ENCODE results near the gene LRFN5.
"Not testable (repeated sequence)": the region's sequence is repeated elsewhere in the genome, so short reads cannot be mapped to it uniquely, and the experiment has no call there.

The LRFN5 gene

DNA sequence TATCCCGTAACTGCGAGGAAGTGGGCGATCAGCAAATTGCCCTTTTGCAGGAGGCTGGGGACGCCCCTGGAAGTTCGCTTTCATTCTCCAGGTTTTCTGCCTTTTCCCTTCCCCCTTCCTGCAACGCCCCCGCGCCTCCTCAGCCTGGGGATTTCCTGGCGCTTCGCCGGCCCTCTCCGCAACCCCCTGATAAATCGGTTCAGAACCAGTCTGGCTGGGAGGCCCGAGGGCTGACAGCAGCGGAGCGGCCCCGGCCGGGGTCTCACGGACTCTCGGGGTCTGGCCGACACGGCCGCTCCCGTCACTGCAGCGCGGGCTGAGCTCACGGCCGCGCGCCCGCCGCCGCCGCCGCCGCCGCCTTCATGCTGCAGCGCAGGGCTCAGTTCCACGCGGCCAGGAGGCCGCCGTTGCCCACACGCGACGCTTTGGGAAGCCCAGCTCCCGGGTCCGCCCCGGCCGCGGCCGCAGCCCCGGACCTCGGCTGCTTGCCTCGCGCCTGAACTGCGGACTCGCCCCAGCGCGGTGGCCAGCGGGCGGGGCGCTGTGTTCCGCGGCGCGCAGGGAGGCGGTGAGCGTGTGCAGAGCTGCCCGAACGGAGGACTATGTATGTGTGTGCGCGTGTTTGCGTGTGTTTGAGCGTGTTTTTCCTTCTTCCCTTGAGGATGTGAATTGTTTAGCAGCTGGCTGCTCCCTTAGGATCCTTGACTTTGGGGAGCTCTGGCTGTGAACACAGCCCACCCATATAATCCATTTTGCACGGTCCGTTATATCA, at the start of gene LRFN5:
TSS of gene LRFN5 (plus strand) at position 345 of the 772 bp plus-strand sequence.
- DNase-seq, result no peak

DNA sequence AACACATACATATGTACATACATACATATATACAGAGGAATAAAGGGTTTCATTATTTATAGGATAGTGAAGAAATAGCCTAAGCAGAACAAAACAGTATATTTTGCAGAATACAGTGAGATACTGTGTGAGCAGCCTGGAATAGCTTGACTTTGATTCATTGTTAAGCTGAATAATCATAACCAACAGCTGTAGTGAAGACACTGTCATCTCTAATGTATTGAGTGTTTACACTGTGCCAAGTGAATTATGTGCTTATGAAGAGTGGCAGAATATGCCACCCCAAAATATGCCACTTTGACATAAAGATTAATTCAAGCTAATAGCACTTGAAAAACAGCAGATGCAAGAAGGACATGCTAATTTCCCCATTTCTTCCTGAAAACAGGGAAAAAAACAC, 48.2 kb upstream of the LRFN5 start:
- no peak for DNase-seq

DNA sequence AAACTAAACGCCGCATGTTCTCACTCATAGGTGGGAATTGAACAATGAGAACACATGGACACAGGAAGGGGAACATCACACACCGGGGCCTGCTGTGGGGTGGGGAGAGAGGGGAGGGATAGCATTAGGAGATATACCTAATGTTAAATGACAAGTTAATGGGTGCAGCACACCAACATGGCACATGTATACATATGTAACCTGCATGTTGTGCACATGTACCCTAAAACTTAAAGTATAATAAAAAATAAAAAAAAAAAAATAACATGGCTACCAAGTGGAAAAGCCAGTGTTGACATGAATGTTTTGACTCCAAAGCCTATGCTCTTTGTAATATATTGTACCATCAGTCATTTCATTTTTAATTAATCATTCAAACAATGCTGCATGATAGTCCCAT, 39.8 kb upstream of the LRFN5 start:
- not testable (repeated sequence) for DNase-seq

DNA sequence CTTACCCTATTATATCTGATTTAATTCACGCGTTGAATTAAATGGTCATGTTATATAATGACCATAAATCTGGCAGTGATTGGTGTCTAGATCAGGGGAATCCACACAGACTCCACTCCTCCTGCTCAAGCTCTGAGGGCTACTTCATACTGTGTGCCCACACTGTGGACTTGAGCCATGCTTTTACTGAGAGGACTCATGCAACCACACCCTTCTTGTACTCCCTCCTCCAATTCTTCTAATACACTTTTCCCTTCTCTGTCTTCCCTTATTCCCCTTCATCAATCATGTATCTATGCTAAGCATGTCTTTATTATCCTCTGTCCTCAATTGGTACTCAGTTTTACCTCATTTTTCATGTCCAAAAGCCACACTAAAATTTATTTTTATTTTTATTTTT, 37.7 kb upstream of the LRFN5 start:
- DNase-seq, result no peak

DNA sequence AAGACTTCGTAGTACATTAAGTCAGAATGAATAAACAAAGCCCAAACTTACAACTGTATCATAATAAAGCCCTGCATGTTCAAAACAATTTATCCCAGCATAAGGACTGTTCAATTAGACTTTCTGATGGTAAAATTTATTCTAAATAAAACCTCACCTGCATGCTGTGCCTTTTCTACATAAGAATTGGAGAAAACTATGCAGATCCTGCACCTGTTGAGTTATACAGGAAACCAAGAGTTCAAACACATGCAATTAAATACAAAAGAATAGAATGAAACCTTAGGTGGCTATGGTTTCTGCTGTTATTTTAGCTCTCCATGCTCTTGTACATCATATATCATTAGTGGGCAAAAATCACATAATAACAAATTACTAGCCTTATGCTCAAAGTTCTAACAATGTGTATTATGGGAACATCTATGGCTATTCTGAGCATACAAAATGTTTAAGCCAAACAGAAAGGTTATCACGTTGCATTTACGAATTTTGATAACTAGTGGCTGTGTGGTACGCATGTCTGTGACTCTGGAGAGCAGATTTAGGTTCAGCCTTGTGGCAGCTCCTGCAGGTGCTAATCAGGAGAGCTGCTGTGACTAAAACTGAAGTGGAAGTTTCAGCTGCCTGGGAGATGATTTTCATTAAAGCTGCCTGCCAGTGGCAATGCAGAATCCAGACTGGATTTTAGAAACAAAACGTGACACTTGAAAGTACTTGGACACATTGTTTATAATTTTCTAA, 36.1 kb upstream of the LRFN5 start:
- no peak for DNase-seq

DNA sequence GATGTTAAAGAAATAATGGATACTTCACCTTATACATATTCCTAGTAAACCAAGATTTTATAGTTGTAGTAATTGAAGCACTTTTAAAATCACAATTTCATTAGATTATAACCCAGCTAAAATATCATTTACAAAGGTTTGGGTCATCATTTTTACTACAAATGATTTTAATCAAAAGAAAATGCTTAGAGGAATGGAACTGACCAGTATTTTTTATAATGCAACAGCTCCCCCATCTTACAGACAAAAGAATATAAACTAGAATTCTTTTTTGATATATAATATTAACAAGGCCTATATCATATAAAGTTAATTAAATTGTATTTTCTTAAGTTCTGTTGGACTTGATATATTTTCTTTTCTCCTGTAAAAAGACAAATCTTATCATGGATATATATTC, 20.4 kb upstream of the LRFN5 start:
- DNase-seq, result no peak

DNA sequence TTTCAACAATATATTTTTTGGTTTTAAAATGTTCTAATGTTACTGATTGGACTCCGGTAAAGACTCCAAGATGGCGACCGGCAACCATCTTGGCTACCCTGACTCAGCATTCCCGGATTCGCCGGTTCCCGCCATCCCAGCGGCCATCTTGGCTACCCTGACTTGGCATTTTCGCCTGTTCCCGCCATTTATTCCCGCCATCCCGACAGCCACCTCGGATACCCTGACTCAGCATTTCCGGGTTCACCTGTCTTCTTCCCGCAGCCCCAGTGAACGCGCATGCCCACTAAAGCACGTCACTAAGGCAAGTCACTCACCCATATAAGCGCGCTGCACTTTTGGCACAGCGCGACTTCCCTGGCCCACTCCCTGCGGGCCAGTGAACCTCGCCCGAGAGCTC, 9.0 kb upstream of the LRFN5 start:
- DNase-seq, result no peak

DNA sequence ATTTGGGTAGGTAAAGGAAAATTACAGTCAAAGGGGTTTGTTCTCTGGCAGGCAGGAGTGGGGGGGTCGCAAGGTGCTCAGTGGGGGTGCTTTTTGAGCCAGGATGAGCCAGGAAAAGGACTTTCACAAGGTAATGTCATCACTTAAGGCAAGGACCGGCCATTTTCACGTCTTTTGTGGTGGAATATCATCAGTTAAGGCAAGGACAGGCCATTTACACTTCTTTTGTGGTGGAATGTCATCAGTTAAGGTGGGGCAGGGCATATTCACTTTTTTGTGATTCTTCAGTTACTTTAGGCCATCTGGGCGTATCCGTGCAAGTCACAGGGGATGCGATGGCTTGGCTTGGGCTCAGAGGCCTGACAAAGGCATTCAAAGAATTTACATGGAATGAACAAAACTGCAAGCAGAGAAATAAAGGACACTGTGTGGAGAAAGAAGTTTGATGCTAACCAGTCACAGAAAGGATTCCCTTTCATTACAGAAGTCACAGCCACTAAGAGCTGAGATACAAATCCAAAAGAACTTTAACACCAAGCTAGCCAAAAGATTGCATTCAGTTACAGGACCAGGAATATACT, 6.8 kb upstream of the LRFN5 start:
- not testable (repeated sequence) for DNase-seq

DNA sequence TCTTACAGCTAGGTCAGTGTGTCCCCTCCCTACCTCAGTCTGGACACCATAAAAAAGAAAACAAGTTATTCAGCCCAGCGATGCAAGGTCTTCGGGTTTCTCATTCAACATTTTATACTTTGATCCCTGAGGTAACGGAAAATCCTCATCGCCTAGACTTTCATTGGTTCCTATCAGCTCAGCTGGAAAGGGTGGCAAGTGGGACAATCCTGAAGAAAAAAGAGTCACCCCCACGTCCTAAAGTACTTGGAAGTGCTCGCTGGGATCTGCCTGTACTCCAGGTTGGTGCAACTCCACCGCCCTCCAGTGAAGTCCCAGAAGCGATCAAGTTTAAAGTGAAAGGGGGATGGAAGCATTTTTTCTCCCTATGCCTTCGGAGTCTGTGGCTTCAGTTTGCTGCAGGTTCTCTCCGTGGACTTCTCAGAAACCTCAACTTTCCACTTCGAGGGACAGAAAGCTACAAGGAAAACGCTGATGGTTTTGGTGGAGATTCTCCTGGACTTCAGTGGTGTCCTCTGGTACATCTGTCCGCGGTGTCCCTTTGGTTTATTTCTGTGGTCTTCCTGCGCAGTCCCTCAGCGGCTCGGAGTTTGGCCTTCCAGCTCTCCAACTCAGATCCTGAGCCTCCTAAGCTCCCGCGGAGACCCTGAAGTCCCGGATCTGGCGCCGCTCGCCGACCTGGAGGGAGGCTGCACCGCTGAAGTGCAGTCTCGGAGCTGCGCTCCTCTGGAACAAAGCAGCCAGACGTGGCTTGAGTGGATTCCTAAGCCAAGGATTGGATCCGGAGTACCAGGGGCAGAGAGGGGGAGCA, 1.8 kb upstream of the LRFN5 start:
- DNase-seq, result no peak

DNA sequence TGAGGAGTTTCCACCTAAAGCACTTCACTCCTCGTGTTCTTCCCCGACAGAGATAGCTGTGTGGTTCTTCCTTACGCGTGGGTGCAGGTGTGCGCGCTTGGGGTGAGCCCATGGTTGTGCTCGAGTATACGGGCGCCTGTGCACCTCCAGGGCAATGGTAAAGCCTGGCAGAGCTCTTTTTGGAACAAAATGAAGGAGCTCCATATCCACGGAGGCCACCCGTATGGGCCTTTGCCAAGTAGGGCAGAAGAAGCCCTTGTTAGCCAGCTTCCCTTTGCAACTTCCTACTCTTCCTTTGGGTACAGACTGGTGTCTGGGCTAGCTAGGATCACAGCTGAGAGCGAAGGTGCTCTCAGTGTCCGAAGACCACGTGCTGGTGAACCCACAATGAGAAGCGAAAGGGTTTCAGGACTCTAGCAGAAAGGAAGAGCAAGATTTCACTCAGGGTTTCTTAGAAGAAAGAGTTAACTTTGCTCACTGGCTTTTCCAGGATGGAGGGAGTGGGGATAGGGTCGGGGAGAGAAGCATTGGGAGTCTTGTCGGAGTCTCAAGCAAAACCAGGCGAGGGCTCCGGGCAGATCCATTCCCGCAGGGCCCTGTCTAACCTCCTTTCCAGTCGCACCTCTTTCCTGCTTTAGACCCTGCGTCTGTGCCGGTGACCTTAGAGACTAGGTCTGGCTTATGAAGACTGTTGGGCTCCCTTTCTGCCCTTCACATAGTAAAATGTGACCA, 960 bp upstream of the LRFN5 start:
- no peak for DNase-seq

DNA sequence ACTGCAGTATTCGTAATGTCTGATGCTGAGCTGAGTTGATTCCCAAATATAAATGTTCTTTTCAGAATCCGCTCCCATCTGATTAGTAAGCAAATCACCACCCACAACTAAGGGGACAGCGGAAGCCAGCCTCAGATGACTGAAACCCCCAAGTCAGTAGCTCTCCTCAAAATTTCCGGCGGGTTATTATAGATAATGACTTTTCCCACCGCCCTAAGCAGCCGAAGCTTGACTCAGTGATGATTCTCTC, 469 bp upstream of the LRFN5 start:
- no peak for DNase-seq

DNA sequence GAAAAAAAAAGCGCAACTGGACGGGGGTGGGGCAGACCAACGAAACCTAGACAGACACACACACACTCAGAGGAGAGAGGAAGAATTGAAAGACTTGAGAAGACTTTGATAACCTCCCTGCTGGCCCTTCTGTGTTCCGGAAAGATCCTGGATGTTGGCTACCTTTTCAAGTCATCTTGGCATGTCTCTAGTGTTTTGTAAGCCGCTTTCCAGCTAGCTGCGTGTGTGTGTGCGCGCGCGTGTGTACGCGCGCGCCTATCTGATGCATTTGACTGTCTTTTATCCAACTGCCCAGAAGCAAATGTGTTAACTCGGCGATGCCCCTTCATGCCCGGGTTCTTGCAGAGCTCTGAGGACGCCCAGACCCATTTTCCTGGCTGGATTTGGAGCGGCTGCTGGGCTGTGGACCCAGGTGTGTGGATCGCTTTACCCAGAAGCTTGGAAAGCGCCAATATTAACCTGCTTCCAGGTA, 664 bp downstream of the LRFN5 start:
- DNase-seq, result no peak

DNA sequence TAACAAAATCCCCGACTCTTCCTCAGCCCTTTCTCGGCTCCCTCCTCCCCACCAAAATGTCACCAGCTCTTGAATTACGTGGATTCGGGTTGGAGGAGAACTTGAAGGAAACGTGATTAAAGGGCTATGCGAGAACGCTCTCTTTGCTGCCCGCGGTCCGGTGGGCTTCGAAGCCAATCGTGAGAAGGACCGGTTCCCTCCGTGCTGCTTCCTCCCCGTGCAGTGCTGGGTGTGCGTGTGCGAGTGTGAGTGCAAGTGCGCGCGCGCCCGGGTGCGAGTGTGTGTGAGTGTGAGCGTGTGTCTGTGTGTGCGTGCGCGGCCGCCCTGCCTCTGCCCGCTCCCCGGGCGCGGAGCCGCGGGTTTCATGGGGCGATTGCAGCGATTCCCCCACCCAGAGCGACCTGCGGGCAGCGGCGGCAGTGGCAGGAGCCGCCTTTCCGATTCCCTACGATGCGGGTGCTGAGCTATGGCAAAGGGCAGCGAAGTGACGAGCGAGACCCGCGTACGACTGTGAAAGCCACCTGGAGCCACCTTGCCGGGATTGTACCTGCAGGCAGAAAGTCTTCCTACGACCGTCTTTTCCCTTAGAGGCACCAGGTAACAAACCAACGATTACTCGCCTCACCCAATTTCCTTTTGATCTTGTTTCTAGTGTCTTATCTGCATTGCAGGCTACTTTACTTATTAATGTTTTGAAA, 1.4 kb downstream of the LRFN5 start:
- DNase-seq, result no peak

DNA sequence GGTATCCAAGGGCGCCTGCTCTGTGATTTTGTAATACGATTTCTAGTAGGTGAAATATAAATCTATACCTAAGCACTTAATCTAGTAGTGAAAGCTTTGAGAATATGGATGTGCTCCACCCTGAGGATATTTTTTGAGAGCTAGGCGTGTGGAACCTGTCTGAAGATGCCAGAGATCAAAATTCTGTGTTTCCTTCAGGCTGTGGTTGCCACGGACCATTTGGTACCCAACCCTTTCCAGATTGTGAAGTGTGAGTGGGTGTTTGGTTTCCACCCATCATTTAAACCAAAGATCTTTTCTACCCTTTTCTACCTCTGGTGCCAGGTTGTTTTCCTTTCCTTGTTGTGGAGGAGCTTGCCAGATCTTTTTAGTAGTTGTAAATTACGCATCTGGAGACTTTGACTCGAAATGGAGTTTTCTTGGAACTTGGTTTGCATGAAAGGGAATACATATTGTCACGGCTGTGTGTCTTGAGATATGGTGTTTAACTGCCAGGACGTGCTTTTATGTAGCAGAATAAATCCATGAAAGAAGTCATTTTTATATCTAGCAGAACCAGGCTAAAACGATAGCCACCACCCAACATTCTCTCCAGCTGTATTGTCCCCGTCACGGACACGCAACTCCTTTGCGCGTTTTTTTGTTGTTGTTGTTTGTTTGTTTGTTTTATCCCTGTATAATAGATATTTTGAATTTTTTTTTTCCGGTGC, 2.2 kb downstream of the LRFN5 start:
- no peak for DNase-seq

DNA sequence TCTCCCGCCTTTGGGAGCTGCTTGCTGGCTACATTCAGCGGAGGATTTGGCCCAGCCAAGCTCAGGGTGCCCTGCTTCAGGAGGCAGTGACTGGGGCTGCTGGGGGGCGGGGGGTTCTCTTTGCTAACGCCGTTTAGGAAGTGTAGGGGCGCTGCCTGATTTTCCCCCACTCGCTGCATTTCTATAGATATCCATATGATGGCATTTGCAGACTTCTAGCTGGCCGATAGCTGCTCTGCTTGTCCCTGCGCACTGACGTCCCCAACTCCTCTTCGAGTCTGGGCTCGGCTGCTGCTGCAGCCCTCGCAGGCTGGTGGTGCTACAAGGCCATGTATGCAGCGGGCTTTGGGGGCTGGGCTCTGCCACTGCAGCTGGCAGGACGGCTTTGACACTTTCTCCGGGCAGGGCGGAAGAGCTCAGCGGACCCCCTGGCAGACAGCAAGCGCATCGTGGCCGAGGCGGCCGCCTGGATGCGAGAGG, 3.1 kb downstream of the LRFN5 start:
- DNase-seq, result no peak

DNA sequence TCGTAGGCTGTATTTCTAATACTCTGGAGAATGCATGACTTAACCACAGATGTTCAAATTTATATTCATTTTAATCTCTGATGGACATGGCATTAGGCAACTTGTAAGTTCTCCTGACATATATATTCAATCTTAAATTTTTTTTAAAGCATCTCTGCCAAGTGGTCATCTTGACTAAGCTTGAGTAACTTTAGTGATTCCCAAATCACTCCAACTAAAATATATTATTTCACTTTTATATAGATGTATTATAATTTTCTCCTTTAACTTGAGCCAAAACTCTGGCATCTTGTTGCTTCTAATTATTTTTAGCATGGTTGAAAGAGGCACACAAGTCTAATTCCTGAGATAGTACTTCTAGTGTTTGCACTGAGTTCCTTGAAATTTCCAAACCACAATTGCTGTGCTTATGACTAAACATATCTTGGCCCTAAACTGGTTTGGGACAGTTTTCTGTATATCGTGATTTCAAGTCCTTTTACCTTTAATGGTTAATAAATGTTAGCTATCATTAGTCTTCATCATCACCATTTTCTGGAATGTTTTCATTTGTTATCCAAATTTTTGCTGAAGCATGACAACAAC, 8.4 kb downstream of the LRFN5 start:
- DNase-seq, result no peak

DNA sequence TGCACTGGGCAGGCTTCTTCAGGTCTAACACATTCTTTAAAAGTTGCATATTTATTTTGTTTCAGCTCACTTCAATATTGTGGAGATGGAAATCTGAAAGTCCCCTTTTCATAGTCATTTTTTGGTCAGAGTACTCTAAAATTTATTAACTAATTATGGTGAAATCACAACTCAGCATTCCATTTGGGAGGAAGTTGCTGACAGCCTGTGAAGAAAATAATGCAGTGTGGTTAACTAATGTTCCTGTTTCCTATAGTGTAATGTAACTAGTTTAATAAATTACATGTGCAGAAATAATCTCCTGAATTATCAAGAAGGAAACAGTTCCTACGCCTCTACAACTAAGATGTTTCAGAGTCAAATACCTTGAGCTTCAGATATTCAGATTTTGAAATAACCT, 17.1 kb downstream of the LRFN5 start:
- DNase-seq, result no peak

DNA sequence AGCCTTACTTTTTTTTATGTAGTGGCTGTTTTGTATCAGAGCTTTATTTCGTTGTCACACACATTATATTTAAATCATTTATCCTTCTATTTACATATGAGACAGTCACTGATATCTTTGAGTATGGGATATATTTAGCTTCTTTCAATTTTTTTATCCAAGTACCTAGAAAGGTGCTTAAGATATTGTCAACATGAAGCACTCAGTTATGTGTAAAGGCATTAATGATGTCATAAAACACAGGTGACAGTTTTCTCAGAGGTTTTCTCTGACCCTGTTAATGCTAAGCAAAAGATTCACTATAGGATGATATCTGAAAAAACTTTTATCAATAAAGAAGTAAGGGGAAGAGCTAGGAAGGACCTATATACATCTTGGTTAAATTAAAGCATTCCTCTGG, 23.2 kb downstream of the LRFN5 start:
- DNase-seq, result no peak

DNA sequence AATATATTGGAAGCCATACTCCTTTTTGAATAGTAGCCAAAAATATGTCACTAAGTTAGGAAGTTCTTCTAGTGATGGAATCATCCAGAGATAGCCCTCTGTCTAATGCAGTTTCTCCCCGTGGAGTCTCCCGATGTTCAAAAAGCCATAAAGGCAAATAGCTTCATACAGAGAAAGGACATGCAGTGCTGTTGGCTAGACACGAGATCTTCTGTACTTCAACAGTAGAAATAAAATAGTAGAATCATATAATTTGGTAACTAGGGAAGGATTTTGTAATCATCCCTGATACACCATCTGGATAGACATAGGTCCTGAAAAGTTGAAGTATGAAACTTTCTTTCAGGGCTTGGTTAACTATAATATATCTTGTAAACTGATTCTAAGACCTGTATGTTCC, 27.6 kb downstream of the LRFN5 start:
- no peak for DNase-seq

DNA sequence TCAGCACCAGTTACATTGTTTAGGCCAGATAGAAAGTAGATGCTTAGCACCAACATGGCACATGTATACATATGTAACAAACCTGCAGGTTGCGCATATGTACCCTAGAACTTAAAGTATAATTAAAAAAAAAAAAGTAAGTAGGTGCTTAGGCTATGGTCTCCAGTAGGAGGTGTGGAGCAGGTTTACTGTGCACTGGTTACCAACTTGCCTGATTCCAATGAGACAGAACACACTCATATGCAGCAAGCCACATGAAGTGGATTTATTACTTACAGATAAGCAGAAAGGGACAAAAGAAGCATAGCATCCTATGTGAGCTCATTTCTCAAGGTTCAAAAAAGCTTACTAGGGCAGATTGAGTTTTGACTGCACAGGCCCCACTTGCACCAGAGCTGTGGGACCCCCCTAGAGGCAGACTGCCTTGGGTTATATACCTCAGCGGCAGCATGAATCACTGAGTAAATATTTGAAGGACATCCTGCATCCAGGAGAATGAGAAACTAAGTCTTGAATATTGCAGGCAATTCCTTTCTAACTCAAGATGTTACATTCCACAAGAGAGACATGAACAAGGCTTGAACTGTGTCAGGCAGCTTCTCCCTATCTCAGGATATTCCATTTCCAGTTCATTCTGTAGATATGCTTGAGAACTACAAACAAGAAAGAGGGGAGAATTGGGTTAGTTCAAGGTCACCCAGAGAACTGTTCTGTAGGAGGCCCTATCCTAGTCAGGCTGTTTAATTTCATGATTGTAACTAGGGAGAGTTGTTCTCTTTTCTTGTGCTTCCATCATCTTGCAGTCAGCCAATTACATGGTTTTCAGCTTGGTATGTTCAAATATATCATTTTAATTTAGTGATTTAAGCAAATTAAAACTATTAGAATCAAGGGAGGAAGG, 30.1 kb downstream of the LRFN5 start:
- DNase-seq, result no peak
